HG03175 (cell line): ENCODE measurements around the gene C9orf78.

Source experiments
- ATAC-seq: cut with Tn5 transposase; IDR thresholded peaks from one replicate; pipeline ENCODE4 v1.9.1; 2021; ENCODE audit warnings: mild to moderate bottlenecking, moderate library complexity; ENCODE audit not compliant: unreplicated experiment

C9orf78 gene

GRCh38 chr9:129835128-129835859 lies at the start of gene C9orf78, which contains the start of gene USP20:
TSS of gene C9orf78 (minus strand) at chr9:129835275. CDS start at chr9:129835221, 54 bp downstream.
TSS of gene USP20 (plus strand) at chr9:129835458. CDS start at chr9:129852556, 17,098 bp downstream.
- peak; percentile 94 for ATAC-seq

- ATAC-seq: peak; percentile 57
These were observed 49.3 kb upstream of the C9orf78 start for GRCh38 chr9:129884220-129885017.

- no peak for ATAC-seq
These were observed 46.7 kb upstream of the C9orf78 start for GRCh38 chr9:129881547-129882324.

- no peak for ATAC-seq
These were observed 45.8 kb upstream of the C9orf78 start for GRCh38 chr9:129880654-129881546.

GRCh38 chr9:129879991-129880653 lies 45.0 kb upstream of the C9orf78 start:
- no peak for ATAC-seq

- no peak for ATAC-seq
These were observed 44.1 kb upstream of the C9orf78 start for GRCh38 chr9:129879103-129879699.

GRCh38 chr9:129878291-129878690 lies 43.2 kb upstream of the C9orf78 start:
- ATAC-seq: no peak

- no peak for ATAC-seq
These were observed 41.7 kb upstream of the C9orf78 start for GRCh38 chr9:129876815-129877214.

GRCh38 chr9:129875687-129876395 lies 40.8 kb upstream of the C9orf78 start:
- ATAC-seq: no peak

GRCh38 chr9:129875181-129875611 lies 40.1 kb upstream of the C9orf78 start:
- ATAC-seq: no peak

- no peak for ATAC-seq
These were observed 39.4 kb upstream of the C9orf78 start for GRCh38 chr9:129874261-129875101.

GRCh38 chr9:129873563-129874190 lies 38.6 kb upstream of the C9orf78 start:
- ATAC-seq: no peak

GRCh38 chr9:129871046-129871445 lies 36.0 kb upstream of the C9orf78 start:
- ATAC-seq: no peak

- no peak for ATAC-seq
These were observed 34.8 kb upstream of the C9orf78 start for GRCh38 chr9:129869585-129870501.

- ATAC-seq: no peak
These were observed 33.9 kb upstream of the C9orf78 start for GRCh38 chr9:129868872-129869486.
